PFSK-1 (cell line): ENCODE results near the gene MEGF6.

Source experiments
- FOXP2 ChIP-seq: optimal IDR thresholded peaks from 2 replicates; pipeline ENCODE3; 2011; ENCODE audit warnings: borderline replicate concordance, control low read depth, inconsistent platforms; ENCODE audit not compliant: insufficient read depth; ENCODE audit errors: extremely low read length, extremely low read depth
- POLR2AphosphoS5 ChIP-seq: IDR thresholded peaks from 2 replicates; pipeline ENCODE4 v1.6.1; 2012; ENCODE audit warnings: low read depth, mild to moderate bottlenecking, control low read depth, low read length, moderate library complexity
- REST ChIP-seq, 2 experiments: IDR thresholded peaks; 2 replicates each; pipeline versions ENCODE4 v1.6.1 to v1.8.0; 2011 to 2012; ENCODE audit warnings: low read depth in 2 of 2, low read length in 2 of 2, control low read depth in 1 of 2, inconsistent platforms in 1 of 2, mild to moderate bottlenecking in 1 of 2, moderate library complexity in 1 of 2; ENCODE audit not compliant: insufficient read depth in 1 of 2
- SIN3A ChIP-seq: IDR thresholded peaks from 2 replicates; pipeline ENCODE4 v1.6.1; 2012; ENCODE audit warnings: mild to moderate bottlenecking, low read length, moderate library complexity, borderline replicate concordance; ENCODE audit not compliant: insufficient read depth
- TAF1 ChIP-seq: IDR thresholded peaks from 2 replicates; pipeline ENCODE4 v1.6.1; 2012; ENCODE audit warnings: low read length, control low read depth, borderline replicate concordance; ENCODE audit not compliant: insufficient read depth

Gene MEGF6

GRCh38 chr1:3537359-3537758 is 73.9 kb downstream of the MEGF6 start:
- TF ChIP-seq REST (IDR thresholded peaks at IDR 0.05; ENCODE audit: insufficient read depth in 1 of 2, low read depth in 2 of 2, low read length in 2 of 2): no peak
- TF ChIP-seq POLR2AphosphoS5: no peak
- TF ChIP-seq FOXP2: no peak
- no peak for TF ChIP-seq TAF1
- no peak for TF ChIP-seq SIN3A

- no peak for TF ChIP-seq POLR2AphosphoS5
- TF ChIP-seq FOXP2: no peak
- no peak for TF ChIP-seq SIN3A
- no peak for TF ChIP-seq REST (IDR thresholded peaks at IDR 0.05; ENCODE audit: insufficient read depth in 1 of 2, low read depth in 2 of 2, low read length in 2 of 2)
- no peak for TF ChIP-seq TAF1
Observed at GRCh38 chr1:3536420-3537195, 74.7 kb downstream of the MEGF6 start.

- TF ChIP-seq FOXP2 (no peak), TAF1 (no peak), SIN3A (no peak), POLR2AphosphoS5 (no peak), REST (IDR thresholded peaks at IDR 0.05; ENCODE audit: insufficient read depth in 1 of 2, low read depth in 2 of 2, low read length in 2 of 2) (no peak)
Observed at GRCh38 chr1:3535732-3536131, 75.6 kb downstream of the MEGF6 start.

- TF ChIP-seq SIN3A (no peak), FOXP2 (no peak), POLR2AphosphoS5 (no peak), REST (IDR thresholded peaks at IDR 0.05; ENCODE audit: insufficient read depth in 1 of 2, low read depth in 2 of 2, low read length in 2 of 2) (no peak), TAF1 (no peak)
Observed at GRCh38 chr1:3534803-3535637, 76.3 kb downstream of the MEGF6 start.
